NCI-H2107 treated with DMSO at 0.1 percent for 48 hours (cell line): ENCODE data around the gene LRRC74A.
A peak's percentile ranks its signal among the peaks of the same experiment; 100 is the strongest.

Experiments used
- DNase-seq: peaks from one replicate; lab custom pipeline; 2025; ENCODE audit not compliant: unreplicated experiment; lab: John Stamatoyannopoulos, UW

LRRC74A gene

DNA sequence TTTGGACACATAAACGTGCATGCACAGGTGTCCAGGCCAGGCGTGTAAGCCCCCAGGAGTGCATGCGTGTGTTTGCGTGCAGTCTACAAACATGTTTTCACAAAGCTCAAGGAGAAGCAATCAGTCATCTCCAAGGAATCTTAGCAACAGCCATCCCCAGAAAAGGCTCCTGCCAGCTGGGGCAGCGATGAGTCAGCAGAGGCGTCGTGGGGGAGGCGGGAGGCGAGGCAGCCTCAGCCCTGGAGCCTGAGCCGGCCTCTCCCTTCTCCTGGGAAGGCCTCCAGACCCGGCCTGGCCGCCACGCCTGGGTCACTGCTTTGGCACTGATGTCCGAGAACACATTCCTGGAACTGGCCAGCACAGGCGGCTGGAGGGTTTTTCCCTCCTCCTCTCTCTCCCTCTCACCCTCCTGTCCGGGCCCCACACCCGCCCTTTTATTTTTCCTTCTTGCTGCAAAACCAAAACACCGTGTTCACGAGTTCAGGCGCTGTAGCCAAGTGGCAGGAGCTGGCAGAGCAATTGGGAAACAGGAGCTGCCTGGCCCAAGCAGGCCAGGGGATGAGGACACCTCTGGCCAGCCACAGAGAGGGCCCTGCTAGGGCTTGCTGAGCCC lies 92.7 kb downstream of the LRRC74A start:
- DNase-seq: peak; percentile 88
